Measurements from ENCODE around the gene SH3BP4. TPM values are rescaled to one million over a fixed set of nuclear protein-coding genes. Genes with fewer than 3 reads are reported as not detected.

The SH3BP4 gene
- total RNA-seq, 4 donors from 2014 or later = 11.0 to 22.9 (median 18.7) TPM

DNA sequence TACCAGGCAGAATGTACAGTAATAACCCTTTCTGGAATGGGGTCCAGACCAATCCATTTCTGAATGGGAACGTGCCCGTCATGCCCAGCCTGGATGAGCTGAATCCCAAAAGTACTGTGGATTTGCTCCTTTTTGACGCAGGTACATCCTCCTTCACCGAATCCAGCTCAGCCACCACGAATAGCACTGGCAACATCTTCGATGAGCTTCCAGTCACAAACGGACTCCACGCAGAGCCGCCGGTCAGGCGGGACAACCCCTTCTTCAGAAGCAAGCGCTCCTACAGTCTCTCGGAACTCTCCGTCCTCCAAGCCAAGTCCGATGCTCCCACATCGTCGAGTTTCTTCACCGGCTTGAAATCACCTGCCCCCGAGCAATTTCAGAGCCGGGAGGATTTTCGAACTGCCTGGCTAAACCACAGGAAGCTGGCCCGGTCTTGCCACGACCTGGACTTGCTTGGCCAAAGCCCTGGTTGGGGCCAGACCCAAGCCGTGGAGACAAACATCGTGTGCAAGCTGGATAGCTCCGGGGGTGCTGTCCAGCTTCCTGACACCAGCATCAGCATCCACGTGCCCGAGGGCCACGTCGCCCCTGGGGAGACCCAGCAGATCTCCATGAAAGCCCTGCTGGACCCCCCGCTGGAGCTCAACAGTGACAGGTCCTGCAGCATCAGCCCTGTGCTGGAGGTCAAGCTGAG lies 89.6 kb downstream of the SH3BP4 start:
- Histone ChIP-seq H3K27me3 (no peaks in the 10 kb centered on the region), H3K4me1 (peaks cover 0 to 14% (median 4%) of the 10 kb centered on the region in 3 donors), H3K27ac (no peak overlapping the region), H3K4me3 (no peak overlapping the region), H3K36me3 (peaks cover 0 to 50% (median 18%) of the 10 kb centered on the region in 3 donors), H3K9me3 (no peaks in the 10 kb centered on the region)
- 89 to 93% methylated on average over 19 to 22 of the region's 31 CpGs for WGBS, 2 donors
- TF ChIP-seq, protein P1, sequence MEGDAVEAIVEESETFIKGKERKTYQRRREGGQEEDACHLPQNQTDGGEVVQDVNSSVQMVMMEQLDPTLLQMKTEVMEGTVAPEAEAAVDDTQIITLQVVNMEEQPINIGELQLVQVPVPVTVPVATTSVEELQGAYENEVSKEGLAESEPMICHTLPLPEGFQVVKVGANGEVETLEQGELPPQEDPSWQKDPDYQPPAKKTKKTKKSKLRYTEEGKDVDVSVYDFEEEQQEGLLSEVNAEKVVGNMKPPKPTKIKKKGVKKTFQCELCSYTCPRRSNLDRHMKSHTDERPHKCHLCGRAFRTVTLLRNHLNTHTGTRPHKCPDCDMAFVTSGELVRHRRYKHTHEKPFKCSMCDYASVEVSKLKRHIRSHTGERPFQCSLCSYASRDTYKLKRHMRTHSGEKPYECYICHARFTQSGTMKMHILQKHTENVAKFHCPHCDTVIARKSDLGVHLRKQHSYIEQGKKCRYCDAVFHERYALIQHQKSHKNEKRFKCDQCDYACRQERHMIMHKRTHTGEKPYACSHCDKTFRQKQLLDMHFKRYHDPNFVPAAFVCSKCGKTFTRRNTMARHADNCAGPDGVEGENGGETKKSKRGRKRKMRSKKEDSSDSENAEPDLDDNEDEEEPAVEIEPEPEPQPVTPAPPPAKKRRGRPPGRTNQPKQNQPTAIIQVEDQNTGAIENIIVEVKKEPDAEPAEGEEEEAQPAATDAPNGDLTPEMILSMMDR (IDR thresholded peaks at IDR 0.05) = no peak
- no peak for TF ChIP-seq POLR2A (IDR thresholded peaks at IDR 0.05)
- no peak for DNase-seq
- intact Hi-C loops (cut with DNase I) = no loop called here

DNA sequence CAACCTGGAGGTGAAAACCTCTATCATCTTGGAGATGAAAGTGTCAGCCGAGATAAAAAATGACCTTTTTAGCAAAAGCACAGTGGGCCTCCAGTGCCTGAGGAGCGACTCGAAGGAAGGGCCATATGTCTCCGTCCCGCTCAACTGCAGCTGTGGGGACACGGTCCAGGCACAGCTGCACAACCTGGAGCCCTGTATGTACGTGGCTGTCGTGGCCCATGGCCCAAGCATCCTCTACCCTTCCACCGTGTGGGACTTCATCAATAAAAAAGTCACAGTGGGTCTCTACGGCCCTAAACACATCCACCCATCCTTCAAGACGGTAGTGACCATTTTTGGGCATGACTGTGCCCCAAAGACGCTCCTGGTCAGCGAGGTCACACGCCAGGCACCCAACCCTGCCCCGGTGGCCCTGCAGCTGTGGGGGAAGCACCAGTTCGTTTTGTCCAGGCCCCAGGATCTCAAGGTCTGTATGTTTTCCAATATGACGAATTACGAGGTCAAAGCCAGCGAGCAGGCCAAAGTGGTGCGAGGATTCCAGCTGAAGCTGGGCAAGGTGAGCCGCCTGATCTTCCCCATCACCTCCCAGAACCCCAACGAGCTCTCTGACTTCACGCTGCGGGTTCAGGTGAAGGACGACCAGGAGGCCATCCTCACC lies 90.2 kb downstream of the SH3BP4 start:
- Histone ChIP-seq H3K9me3 (no peaks in the 10 kb centered on the region), H3K36me3 (peaks cover 0 to 55% (median 18%) of the 10 kb centered on the region in 3 donors), H3K4me3 (no peak overlapping the region), H3K4me1 (peaks cover 0 to 14% (median 4%) of the 10 kb centered on the region in 3 donors), H3K27me3 (no peaks in the 10 kb centered on the region), H3K27ac (no peak overlapping the region)
- WGBS, 2 donors = 95 to 97% methylated on average over 4 to 11 of the region's 25 CpGs
- no peak for DNase-seq
- intact Hi-C loops (cut with DNase I) = no loop called here
- no peak for TF ChIP-seq POLR2A (IDR thresholded peaks at IDR 0.05)
- TF ChIP-seq, protein P1 (IDR thresholded peaks at IDR 0.05) = no peak

DNA sequence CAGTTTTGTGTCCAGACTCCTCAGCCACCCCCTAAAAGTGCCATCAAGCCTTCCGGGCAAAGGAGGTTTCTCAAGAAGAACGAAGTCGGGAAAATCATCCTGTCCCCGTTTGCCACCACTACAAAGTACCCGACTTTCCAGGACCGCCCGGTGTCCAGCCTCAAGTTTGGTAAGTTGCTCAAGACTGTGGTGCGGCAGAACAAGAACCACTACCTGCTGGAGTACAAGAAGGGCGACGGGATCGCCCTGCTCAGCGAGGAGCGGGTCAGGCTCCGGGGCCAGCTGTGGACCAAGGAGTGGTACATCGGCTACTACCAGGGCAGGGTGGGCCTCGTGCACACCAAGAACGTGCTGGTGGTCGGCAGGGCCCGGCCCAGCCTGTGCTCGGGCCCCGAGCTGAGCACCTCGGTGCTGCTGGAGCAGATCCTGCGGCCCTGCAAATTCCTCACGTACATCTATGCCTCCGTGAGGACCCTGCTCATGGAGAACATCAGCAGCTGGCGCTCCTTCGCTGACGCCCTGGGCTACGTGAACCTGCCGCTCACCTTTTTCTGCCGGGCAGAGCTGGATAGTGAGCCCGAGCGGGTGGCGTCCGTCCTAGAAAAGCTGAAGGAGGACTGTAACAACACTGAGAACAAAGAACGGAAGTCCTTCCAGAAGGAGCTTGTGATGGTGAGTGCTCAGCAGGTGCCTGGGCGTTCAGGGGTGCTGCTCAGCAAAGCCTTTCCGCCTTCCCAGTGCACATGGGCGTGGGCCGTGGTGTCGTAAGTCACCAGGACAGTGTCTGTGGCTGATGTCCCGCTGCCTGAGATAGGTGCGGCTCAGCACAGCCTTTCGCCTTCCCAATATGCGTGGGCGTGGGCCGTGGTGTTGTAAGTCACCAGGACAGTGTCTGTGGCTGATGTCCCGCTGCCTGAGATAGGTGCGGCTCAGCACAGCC lies 91.0 kb downstream of the SH3BP4 start:
- WGBS, 2 donors = 69 to 91% methylated on average over 9 to 31 of the region's 49 CpGs
- H3K27ac ChIP-seq = no peak overlapping the region
- no peaks in the 10 kb centered on the region for H3K9me3 ChIP-seq
- intact Hi-C loops (cut with DNase I) = no loop called here
- peaks cover 0 to 14% (median 4%) of the 10 kb centered on the region in 3 donors for H3K4me1 ChIP-seq
- H3K4me3 ChIP-seq = no peak overlapping the region
- peaks cover 0 to 52% (median 18%) of the 10 kb centered on the region in 3 donors for H3K36me3 ChIP-seq
- no peak for TF ChIP-seq POLR2A (IDR thresholded peaks at IDR 0.05)
- TF ChIP-seq, protein P1 (IDR thresholded peaks at IDR 0.05) = no peak
- no peaks in the 10 kb centered on the region for H3K27me3 ChIP-seq
- DNase-seq = no peak

DNA sequence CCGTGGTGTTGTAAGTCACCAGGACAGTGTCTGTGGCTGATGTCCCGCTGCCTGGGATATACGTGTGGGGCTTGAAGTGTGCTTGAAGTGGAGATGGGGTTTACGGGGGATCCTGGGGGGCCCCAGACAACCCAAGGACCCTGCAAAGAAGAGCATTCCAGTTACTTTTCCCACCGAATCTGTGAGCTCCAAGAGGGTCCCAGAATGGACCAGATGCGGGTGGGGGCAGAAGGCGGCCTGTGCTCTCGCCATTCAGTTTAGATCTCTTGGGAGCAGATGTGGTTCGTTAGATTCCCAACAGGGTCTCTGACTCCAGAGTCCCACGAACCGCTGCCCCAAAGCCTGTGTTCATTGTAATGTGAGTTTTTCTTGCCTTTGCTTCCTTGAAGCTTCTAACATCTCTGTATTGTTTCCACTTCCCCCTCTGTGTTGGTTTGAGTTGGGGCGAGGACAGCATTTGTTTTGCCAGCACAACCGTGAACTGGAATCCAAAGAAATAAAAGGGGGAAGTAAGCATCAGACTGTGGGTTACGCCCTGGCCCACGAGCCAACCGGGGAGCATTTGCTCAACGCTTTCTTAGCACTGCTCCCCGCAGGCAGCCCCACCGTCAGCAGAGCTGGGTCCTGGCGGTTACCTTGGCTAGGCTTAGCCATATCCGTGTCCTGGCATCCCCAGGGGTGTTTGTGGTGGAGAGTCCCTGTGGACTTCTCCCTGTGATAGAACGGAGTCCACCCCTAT lies 92.1 kb downstream of the SH3BP4 start:
- DNase-seq = no peak
- Histone ChIP-seq H3K4me1 (peaks cover 0 to 14% (median 4%) of the 10 kb centered on the region in 3 donors), H3K4me3 (no peak overlapping the region), H3K27ac (peak overlapping the region in 2 of 4 donors; percentile 4 to 45), H3K36me3 (peaks cover 0 to 51% (median 18%) of the 10 kb centered on the region in 3 donors), H3K27me3 (no peaks in the 10 kb centered on the region), H3K9me3 (no peaks in the 10 kb centered on the region)
- intact Hi-C loops (cut with DNase I) = no loop called here
- WGBS, 2 donors = 78 to 83% methylated on average over 9 to 14 of the region's 22 CpGs
- TF ChIP-seq, protein P1 (IDR thresholded peaks at IDR 0.05) = no peak
- TF ChIP-seq POLR2A (IDR thresholded peaks at IDR 0.05) = no peak

Measured in esophagus squamous epithelium (tissue), 5 donors.